ENCODE measurements around the gene MYO15B.

The MYO15B gene

DNA sequence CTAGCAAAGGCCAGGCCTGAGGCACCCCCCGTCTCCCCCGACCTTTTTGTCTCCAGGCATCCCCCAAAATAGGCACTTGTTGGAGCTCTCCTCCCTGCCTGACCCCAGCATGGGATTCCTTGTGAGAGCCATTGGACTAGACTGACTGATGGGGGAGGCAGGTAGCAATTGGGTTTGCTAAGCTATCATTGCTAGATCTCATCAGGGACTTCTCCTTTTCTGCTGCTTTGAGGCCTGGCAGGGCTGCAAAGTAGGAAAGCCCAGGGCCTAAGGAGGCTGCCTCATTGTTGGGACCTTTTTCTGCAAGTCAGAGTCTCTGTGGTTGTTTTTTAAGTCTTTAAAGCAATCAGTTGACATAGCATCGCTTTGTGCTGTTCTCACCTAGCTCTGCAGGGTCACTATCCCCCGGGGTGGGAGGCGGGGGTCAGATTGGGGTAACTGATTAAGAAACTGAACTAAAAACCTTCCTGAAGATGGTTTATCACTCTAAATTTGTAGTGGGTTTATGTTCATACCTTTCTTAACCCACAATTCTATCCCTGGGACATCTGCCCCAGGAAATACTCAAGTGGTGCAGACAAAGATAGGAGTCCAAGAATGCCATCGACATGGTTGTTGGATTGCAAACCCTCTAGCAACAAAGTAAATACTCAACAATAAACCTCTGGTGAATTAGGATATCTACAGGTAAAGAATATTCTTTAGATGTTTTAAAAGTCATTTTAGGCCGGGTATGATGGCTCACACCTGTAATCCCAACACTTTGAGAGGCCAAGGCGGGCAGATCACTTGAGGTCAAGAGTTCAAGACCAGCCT lies 34.1 kb upstream of the MYO15B start:
- no peaks in the 10 kb centered on the region for H3K9me3 Mint-ChIP-seq
- no peak overlapping the region for H3K27ac Mint-ChIP-seq
- H3K27me3 Mint-ChIP-seq = no peaks in the 10 kb centered on the region
- no peaks in the 10 kb centered on the region for H3K36me3 Mint-ChIP-seq (ENCODE audit: low read depth)
- H3K4me1 Mint-ChIP-seq (ENCODE audit: low read depth) = no peaks in the 10 kb centered on the region
- H3K4me3 Mint-ChIP-seq = no peak overlapping the region

DNA sequence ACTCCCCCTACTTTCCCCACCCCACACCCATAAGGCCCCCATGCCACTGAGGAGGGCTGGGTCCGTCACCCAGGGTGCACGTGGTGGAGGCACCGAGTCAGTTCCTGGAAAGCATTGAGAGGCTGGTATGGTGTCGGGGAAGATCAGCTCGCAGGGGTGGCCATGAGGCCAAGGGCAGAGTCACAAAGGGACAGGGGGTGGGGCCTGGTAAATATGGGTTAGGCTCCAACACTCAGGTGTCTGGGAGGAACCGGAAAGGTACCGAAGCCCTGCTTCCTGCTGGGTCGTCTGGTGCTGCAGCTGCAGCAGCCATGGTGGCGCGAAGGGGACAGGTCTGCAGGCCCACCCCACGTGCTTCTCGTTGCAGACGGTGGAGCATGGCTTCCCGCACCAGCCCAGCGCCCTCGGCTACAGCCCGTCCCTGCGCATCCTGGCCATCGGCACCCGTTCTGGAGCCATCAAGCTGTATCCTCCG lies 31.9 kb upstream of the MYO15B start:
- Mint-ChIP-seq H3K4me3 (no peak overlapping the region), H3K36me3 (ENCODE audit: low read depth) (no peaks in the 10 kb centered on the region), H3K27ac (no peak overlapping the region), H3K27me3 (no peaks in the 10 kb centered on the region), H3K4me1 (ENCODE audit: low read depth) (no peaks in the 10 kb centered on the region), H3K9me3 (no peaks in the 10 kb centered on the region)

DNA sequence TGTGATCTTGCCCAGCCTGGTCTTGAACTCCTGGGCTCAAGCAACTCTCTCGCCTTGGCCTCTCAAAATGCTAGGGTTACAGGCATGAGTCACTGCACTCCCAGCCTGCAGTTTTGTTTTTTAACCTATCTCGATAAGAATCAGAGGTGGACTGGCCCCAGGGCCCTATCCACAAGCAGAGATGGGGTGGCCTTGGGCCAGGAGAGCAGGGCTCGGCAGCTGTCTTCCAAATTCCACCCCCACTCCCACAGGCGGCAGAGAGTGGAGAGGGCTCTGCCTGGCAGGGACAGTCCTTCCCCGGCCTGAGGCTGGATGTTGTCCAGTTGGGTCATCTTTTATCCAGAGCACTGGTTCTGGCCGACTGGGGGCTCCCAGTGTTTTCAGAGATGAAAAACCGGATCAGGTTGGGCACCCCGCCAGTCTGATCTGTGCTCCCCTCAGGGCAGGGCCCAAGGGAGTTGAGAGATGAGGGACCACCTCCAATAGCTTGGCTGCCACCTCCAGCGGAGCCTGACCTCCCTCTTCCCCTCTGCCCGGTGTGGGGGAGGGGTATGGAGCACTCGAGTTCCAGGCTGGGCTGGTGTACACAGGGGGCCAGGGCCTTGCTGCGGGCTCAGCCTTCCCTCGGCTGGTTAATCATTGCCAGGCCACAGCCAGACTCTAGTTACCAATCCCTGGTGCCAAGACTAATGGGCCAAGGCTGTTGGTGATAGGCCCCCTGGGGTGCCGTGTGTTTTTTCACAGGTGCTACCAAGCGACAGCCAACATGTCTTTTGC lies 30.3 kb upstream of the MYO15B start:
- Mint-ChIP-seq H3K4me3 (no peak overlapping the region), H3K27me3 (no peaks in the 10 kb centered on the region), H3K36me3 (ENCODE audit: low read depth) (no peaks in the 10 kb centered on the region), H3K27ac (no peak overlapping the region), H3K4me1 (ENCODE audit: low read depth) (no peaks in the 10 kb centered on the region), H3K9me3 (no peaks in the 10 kb centered on the region)

DNA sequence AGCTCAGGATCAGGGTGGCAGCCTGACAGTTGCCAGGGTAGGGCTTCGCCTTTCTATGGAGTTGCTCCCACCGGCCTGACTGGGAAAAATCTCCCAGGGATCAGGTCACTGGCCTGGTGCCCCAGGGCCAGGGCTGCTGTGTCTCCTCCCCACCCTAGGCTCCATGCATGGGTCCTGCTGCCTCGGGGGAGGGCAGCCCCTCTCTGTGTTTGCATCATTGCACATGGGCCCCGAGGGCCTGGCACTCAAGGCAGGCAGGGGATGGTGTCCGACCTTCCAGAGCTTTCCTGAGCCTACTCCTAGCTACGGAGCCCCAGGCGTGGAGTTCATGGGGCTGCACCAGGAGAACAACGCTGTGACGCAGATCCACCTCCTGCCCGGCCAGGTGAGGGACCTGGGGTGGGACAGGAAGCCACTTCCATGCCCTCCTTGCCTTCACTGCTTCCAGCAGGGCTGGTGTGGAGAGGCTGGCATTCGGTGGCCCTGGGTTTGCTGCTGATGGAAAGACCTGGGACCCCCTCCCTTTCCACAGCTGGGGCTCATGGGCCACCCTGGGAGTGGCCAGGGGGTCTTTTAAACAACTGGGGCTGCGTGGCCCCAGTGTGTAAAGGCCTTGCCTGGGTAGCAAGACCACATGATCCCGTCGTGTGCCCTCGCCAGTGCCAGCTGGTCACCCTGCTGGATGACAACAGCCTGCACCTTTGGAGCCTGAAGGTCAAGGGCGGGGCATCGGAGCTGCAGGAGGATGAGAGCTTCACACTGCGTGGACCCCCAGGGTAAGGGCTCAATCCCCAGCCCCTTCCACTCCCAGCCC lies 29.5 kb upstream of the MYO15B start:
- no peaks in the 10 kb centered on the region for H3K4me1 Mint-ChIP-seq (ENCODE audit: low read depth)
- no peaks in the 10 kb centered on the region for H3K36me3 Mint-ChIP-seq (ENCODE audit: low read depth)
- no peak overlapping the region for H3K4me3 Mint-ChIP-seq
- no peaks in the 10 kb centered on the region for H3K27me3 Mint-ChIP-seq
- H3K9me3 Mint-ChIP-seq = no peaks in the 10 kb centered on the region
- H3K27ac Mint-ChIP-seq = no peak overlapping the region

DNA sequence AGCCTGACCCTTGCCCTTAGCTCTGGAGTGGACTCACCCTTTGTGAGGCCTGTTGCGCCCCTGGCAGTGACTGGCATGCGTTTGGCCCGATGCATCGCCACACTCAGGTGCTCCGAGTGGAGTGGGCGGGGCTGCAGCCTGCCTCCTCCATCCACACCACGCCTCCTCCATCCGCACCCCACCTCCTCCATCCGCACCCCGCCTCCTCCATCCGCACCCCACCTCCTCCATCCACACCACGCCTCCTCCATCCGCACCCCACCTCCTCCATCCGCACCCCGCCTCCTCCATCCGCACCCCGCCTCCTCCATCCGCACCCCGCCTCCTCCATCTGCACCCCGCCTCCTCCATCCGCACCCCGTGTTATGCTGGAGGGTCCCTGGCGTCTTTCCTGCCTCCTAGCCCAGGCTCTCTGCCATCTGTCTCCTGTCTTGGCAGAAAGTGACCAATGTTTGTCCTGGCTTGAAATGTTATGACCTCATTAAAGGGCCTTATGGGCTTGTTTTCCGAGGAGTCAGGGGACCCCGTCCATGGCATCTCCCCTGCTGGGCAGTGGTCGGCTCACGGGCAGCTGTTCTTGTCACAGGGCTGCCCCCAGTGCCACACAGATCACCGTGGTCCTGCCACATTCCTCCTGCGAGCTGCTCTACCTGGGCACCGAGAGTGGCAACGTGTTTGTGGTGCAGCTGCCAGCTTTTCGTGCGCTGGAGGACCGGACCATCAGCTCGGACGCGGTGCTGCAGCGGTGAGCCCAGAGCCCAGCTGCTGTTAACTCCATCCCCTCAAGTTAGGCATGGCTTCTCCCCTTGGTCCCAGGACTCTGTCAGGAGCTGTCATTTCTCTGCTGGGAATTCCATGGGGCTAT lies 28.7 kb upstream of the MYO15B start:
- Mint-ChIP-seq H3K4me3 (no peak overlapping the region), H3K36me3 (ENCODE audit: low read depth) (no peaks in the 10 kb centered on the region), H3K9me3 (no peaks in the 10 kb centered on the region), H3K27me3 (no peaks in the 10 kb centered on the region), H3K4me1 (ENCODE audit: low read depth) (no peaks in the 10 kb centered on the region), H3K27ac (no peak overlapping the region)

DNA sequence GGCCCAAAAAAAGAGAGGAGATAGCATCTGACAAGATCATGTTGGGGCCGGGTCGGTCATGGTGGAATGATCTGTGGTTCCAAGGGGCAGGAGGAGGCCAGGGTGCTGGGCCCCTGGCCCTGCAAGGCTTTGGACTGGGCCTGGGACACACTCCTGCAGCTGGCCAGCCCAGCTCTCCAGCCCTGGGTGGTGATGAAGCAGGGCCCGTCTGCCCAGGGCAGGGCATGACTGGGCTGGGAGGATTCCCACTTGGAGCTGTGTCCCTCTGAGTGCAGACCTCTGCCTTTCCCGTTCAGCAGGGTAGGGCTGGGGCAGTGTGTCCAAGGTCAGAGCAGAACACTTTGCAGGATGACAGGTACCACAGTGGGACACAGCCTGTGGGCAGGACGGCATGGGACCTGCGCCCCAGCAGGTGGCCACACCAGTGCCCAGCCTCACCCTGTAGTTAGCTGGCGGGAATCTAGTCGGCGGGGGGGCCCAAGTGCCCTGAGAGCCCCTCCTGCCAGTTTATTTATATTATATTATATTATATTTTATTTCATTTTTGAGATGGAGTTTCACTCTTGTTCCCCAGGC lies 27.6 kb upstream of the MYO15B start:
- Mint-ChIP-seq H3K4me3 (no peak overlapping the region), H3K27ac (no peak overlapping the region), H3K4me1 (ENCODE audit: low read depth) (no peaks in the 10 kb centered on the region), H3K36me3 (ENCODE audit: low read depth) (no peaks in the 10 kb centered on the region), H3K27me3 (no peaks in the 10 kb centered on the region), H3K9me3 (no peaks in the 10 kb centered on the region)

DNA sequence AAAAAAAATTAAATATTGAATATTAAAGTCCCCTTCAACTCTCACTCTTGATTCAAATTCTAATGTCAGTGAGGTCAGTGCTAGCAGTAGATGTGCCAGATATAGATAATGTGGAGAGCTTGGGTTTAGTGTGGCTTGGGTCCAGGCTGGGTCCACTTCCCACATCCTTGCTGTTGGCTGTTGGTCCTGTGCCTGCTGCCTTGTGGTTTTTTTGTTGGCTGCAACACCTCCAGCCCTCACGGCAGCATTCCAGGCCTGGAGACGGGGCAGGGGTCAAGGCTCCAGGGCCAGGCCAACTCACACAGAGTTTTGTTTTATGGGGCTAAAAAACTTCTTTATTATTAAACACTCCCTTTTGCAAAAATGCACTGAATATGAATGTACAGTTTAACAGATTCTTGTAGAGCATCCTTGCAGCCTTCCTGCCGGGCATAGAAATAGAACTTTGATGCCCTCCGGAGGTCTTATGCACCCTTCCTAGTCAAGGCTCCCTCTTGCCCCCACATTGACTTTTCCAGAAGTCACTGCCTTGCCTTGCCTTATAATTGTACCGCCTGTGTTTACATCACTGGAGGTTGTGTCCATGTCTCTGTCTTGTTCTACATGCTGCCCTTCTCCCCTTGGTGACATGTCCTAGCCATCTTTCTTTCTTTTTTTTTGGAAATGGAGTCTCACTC lies 25.5 kb upstream of the MYO15B start:
- H3K4me1 Mint-ChIP-seq (ENCODE audit: low read depth) = peaks cover 4% of the 10 kb centered on the region

DNA sequence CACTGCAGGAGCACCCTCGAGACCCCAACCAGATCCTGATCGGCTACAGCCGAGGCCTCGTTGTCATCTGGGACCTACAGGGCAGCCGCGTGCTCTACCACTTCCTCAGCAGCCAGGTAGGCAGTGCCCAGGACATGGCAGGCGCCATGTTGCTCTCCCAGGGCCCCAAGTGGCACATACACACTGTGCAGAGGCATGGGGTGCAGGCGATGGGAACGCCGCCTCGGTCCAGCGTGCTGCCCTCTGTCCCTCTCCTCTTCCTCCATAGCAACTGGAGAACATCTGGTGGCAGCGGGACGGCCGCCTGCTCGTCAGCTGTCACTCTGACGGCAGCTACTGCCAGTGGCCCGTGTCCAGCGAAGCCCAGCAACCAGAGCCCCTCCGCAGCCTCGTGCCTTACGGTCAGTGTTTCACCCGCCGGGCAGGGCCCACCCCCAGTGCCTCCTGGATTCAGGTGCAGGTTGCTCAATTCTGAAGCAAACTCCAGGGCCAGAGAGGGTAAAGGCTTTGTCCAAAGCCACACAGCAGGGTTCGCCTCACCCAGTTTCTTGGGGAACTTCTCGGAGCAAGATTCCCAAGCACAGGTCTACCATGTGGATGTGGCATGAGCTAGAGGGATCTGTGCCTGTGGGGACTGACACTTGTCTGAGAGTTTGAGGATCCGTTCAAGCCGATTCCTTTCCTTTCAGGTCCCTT lies 24.4 kb upstream of the MYO15B start:
- no peak overlapping the region for H3K4me3 Mint-ChIP-seq
- no peak overlapping the region for H3K27ac Mint-ChIP-seq
- H3K36me3 Mint-ChIP-seq (ENCODE audit: low read depth) = no peaks in the 10 kb centered on the region
- peaks cover 4% of the 10 kb centered on the region for H3K4me1 Mint-ChIP-seq (ENCODE audit: low read depth)
- no peaks in the 10 kb centered on the region for H3K27me3 Mint-ChIP-seq
- H3K9me3 Mint-ChIP-seq = no peaks in the 10 kb centered on the region

More for the DNA sequence above, 25.5 kb upstream of the MYO15B start:
- no peaks in the 10 kb centered on the region for H3K27me3 Mint-ChIP-seq
- no peaks in the 10 kb centered on the region for H3K36me3 Mint-ChIP-seq (ENCODE audit: low read depth)
- H3K4me3 Mint-ChIP-seq = no peak overlapping the region
- no peak overlapping the region for H3K27ac Mint-ChIP-seq
- no peaks in the 10 kb centered on the region for H3K9me3 Mint-ChIP-seq

DNA sequence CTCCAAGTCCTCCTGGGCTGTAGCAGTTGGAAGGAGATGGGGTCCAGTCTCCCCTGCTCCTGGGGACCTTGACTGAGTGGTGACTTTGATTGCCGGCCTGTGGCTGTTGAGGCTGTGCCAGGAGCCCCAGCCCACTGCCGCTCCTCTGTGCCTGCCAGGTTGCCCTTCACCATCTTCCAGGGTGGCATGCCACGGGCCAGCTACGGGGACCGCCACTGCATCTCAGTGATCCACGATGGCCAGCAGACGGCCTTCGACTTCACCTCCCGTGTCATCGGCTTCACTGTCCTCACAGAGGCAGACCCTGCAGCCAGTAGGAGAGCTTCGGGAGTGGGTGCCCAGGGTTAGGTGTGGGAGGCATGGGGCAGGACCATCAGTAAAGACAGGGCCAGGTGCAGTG lies 23.4 kb upstream of the MYO15B start:
- no peaks in the 10 kb centered on the region for H3K9me3 Mint-ChIP-seq
- peaks cover 4% of the 10 kb centered on the region for H3K4me1 Mint-ChIP-seq (ENCODE audit: low read depth)
- no peak overlapping the region for H3K4me3 Mint-ChIP-seq
- no peaks in the 10 kb centered on the region for H3K36me3 Mint-ChIP-seq (ENCODE audit: low read depth)
- no peak overlapping the region for H3K27ac Mint-ChIP-seq
- no peaks in the 10 kb centered on the region for H3K27me3 Mint-ChIP-seq

DNA sequence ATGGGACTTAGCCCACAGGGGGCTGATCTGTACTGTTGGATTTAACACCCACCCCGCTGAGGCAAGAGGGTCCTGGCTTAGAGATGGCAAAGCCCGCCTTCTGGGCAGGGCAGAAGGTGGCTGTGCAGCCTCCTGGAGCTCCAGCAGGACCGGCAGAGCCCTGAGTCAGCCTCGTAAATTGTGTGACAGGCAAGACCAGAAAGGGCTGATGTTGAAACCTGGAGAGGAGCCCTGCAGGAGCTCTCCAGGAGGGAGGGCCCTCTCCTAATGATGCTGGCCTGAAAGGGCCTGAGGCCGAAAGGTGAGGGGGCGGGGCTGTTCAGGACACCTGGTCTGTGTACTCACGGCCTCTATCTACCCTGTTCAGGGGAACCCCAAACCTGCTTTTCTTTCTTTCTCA lies 22.5 kb upstream of the MYO15B start:
- Mint-ChIP-seq H3K27me3 (no peaks in the 10 kb centered on the region), H3K9me3 (no peaks in the 10 kb centered on the region)

DNA sequence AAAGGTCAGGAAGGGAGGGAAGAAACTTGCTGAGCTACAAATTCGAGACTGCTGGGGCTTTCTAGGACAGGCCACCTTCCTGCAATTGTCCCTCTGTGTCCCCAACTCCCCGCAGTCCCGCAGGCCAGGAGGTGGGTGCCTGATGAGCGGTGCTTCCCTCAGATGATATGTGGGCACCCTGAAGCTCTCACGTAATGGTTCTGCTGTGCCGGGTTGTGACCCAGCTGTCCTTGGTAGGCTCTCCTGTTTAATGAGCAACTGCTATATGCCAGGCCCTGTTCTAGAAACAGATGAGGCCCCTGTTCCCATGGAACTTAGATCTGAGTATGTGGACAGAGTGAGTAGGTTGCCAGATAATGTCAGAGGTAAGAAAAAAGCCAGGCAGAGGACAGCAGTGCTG lies 22.0 kb upstream of the MYO15B start:
- no peak overlapping the region for H3K27ac Mint-ChIP-seq
- H3K9me3 Mint-ChIP-seq = no peaks in the 10 kb centered on the region
- H3K4me3 Mint-ChIP-seq = no peak overlapping the region
- H3K4me1 Mint-ChIP-seq (ENCODE audit: low read depth) = peaks cover 4% of the 10 kb centered on the region
- no peaks in the 10 kb centered on the region for H3K27me3 Mint-ChIP-seq
- H3K36me3 Mint-ChIP-seq (ENCODE audit: low read depth) = no peaks in the 10 kb centered on the region

More for the DNA sequence above, 22.5 kb upstream of the MYO15B start:
- Mint-ChIP-seq H3K4me3 (no peak overlapping the region), H3K4me1 (ENCODE audit: low read depth) (peaks cover 4% of the 10 kb centered on the region), H3K36me3 (ENCODE audit: low read depth) (no peaks in the 10 kb centered on the region), H3K27ac (no peak overlapping the region)

DNA sequence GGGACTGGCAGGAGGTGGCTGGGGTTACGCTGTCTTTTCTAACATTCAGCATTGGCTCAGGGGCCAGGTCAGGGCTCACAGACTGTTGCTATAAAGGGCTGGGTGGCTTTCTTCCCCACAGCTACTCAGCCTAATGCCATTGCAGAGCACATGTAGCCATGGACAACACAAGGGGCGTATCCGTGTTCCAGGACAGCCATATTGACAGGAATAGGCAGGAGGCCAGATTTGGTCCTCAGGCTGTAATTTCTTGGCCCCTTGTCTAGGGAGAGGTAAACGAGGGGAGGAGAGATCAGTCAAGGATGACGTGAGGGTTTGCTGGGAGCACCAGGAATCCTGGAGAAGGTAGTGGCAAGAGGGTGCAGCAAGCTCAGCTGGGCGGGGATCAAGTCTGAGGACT lies 21.2 kb upstream of the MYO15B start:
- no peaks in the 10 kb centered on the region for H3K36me3 Mint-ChIP-seq (ENCODE audit: low read depth)
- H3K4me3 Mint-ChIP-seq = no peak overlapping the region
- no peak overlapping the region for H3K27ac Mint-ChIP-seq
- H3K9me3 Mint-ChIP-seq = no peaks in the 10 kb centered on the region
- peaks cover 4% of the 10 kb centered on the region for H3K4me1 Mint-ChIP-seq (ENCODE audit: low read depth)
- no peaks in the 10 kb centered on the region for H3K27me3 Mint-ChIP-seq

DNA sequence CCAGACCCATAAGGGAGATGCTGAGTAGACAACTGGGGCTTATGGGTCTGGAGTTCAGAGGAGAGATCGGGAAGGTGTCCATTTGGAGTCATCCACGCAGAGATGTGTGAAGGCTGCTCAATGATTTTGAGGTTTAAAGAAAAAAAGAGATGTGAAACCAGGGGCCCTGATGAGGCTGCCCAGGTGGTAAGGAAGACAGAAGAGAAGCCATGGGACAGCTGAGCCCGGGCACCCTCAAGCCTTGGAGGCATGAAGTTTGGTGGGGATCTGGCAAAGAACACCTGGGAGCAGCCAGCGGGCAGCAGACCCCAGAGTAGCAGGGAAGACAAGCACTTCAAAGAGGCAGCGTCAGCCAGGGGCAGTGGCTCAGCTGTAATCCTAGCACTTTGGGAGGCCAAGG lies 20.8 kb upstream of the MYO15B start:
- Mint-ChIP-seq H3K4me3 (no peak overlapping the region), H3K4me1 (ENCODE audit: low read depth) (peaks cover 4% of the 10 kb centered on the region), H3K27ac (no peak overlapping the region), H3K27me3 (no peaks in the 10 kb centered on the region), H3K36me3 (ENCODE audit: low read depth) (no peaks in the 10 kb centered on the region), H3K9me3 (no peaks in the 10 kb centered on the region)
